Tibial nerve (tissue), 3 donors: ENCODE results near the gene ZNF341.

Experiments used
- POLR2A ChIP-seq, 2 donors: fragments of 450-650 bp; IDR thresholded peaks; one replicate each; pipeline ENCODE4 v1.6.1; 2017; ENCODE audit warnings: antibody characterized with exemption in 2 of 2, mild to moderate bottlenecking in 2 of 2, moderate library complexity in 2 of 2
- TF ChIP-seq, protein P1 (sequence below), 5 experiments: fragments of 200-600 bp in 3 of 5; fragments of 450-650 bp in 2 of 5; sonication (generic) in 3 of 5; IDR thresholded peaks; one replicate each; pipeline ENCODE4 v1.5.1; 2016 to 2019; ENCODE audit warnings: antibody characterized with exemption in 5 of 5, mild to moderate bottlenecking in 3 of 5, moderate library complexity in 2 of 5

DNA sequence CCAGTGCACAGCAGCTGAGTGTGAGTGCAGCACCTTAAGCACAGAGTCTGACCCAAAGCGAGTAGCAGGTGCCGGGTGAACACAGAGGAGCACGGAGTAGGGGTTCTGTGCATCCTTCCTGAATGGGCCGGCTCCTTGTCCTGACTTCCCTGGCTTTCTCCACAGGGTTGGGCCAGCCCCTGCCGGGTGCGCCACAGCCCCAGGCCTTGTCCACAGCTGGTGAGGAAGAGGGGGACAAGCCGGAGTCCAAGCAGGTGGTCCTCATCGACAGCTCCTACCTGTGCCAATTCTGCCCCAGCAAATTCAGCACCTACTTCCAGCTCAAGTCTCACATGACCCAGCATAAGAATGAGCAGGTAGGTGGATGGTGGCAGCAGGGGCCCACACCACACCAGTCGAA lies 34.9 kb downstream of the ZNF341 start:
- TF ChIP-seq, protein P1, sequence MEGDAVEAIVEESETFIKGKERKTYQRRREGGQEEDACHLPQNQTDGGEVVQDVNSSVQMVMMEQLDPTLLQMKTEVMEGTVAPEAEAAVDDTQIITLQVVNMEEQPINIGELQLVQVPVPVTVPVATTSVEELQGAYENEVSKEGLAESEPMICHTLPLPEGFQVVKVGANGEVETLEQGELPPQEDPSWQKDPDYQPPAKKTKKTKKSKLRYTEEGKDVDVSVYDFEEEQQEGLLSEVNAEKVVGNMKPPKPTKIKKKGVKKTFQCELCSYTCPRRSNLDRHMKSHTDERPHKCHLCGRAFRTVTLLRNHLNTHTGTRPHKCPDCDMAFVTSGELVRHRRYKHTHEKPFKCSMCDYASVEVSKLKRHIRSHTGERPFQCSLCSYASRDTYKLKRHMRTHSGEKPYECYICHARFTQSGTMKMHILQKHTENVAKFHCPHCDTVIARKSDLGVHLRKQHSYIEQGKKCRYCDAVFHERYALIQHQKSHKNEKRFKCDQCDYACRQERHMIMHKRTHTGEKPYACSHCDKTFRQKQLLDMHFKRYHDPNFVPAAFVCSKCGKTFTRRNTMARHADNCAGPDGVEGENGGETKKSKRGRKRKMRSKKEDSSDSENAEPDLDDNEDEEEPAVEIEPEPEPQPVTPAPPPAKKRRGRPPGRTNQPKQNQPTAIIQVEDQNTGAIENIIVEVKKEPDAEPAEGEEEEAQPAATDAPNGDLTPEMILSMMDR (IDR thresholded peaks at IDR 0.05) = no peak
- TF ChIP-seq POLR2A (IDR thresholded peaks at IDR 0.05) = no peak
